ENCODE measurements around the gene SERF2. TPM values are rescaled to one million over a fixed set of nuclear protein-coding genes. Genes with fewer than 3 reads are reported as not detected.
A peak's percentile ranks its signal among the peaks of the same experiment; 100 is the strongest.
"Not testable (repeated sequence)": the region's sequence is repeated elsewhere in the genome, so short reads cannot be mapped to it uniquely, and the experiment has no call there.

SERF2 gene
- total RNA-seq, 1 donor from 2014 or later = 943 TPM

DNA sequence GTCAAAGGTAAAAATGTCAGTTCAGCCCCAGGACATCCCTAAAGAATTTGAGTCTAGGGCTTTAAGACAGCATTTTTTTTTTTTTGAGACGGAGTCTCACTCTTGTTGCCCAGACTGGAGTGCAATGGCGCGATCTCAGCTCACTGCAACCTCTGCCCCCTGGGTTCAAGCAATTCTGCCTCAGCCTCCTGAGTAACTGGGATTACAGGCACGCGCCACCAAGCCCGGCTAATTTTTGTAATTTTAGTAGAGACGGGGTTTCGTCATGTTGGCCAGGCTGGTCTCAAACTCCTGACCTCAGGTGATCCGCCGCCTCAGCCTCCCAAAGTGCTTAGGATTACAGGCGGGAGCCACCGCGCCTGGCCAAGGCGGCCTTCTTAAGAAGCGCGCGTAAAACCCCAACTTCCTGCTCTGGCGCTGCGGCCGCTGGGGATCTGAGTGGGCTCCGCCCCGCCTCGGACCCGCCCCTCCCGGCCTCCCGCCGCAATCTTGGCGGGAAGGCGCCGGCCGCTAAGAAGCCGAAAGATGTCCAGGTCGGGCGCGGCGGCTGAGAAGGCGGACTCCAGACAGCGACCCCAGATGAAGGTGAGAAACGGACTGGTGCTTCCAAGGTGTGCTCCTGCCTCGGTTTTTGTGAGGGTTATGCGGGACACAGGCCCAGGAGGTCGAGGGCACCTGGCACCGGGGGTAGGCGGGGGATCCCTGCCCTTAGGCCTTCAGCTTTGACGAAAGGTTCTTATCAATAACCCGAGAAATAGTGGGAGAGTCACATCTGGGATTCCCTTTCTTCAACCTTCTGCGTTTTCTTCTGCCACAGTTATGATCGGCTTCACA, 34.6 kb downstream of the SERF2 start, which contains the start of gene WDR76:
WDR76 (plus strand) TSS at position 495 of the 834 bp plus-strand sequence; CDS start at position 526, 31 bp downstream.
- peak; percentile 89 for DNase-seq (ENCODE audit: low spot score)
- intact Hi-C loops (cut with DNase I) = no loop called here

DNA sequence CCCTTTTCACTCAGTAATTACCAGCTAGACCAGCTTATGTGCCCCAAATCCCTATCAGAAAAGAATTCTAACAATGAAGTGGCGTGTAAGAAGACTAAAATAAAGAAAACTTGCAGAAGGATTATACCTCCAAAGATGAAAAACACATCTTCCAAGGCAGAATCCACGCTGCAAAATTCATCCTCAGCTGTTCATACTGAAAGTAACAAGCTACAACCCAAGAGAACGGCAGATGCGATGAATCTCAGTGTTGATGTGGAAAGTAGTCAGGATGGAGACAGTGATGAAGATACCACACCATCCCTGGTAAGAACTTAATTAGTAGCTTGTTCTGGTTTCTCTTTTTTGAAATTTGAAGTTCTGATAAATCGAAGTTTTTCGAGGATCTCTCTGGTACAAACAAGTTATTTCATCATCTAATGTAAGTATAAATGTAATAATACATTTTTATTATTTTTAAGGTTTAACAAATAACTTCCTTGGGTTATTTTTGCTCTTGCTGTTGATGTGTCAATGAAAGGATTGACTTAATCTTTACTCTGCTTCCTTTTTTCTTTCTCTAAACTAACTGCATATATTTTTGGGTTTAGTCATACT, 36.0 kb downstream of the SERF2 start:
- DNase-seq (ENCODE audit: low spot score) = no peak
- intact Hi-C loops (cut with DNase I) = no loop called here

GRCh38 chr15:43829951-43830540, 37.9 kb downstream of the SERF2 start:
- intact Hi-C loops (cut with DNase I); DNase-seq (ENCODE audit: low spot score): not testable (repeated sequence)

- DNase-seq (ENCODE audit: low spot score); intact Hi-C loops (cut with DNase I): not testable (repeated sequence)
Measured at GRCh38 chr15:43830691-43831275, 38.7 kb downstream of the SERF2 start.

DNA sequence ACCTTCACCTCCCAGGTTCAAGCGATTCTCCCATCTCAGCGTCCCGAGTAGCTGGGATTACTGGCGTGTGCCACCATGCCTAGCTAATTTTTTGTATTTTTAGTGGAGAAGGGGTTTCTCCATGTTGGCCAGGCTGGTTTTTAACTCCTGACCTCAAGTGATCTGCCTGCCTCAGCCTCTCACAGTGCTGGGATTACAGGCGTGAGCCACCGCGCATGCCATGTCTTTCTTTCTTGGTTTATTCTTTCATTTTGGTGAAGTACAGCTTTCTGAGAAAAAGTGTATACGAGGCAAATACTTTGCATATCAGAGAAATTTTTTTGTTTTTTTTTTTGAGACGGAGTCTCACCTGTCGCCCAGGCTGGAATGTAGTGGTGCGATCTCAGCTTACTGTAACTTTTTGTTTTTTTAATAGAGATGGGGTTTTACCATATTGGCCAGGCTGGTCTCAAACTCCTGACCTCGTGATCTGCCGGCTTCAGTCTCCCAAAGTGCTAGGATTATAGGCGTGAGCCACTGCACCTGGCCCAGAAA, 39.5 kb downstream of the SERF2 start:
- DNase-seq (ENCODE audit: low spot score); intact Hi-C loops (cut with DNase I): not testable (repeated sequence)

DNA sequence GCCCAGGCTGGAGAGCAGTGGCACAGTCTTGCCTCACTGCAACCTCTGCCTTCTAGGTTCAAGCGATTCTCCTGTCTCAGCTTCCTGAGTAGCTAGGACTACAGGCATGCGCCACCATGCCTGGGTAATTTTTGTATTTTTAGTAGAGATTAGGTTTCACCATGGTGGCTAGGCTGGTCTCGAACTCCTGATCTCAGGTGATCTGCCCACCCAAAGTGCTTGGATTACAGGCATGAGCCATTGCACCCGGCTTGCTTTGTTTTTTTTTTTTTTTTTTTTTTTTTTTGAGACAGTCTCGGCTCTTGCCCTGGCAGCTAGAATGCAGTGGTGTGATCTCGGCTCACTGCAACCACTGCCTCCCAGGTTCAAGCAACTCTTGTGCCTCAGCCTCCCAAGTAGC, 40.4 kb downstream of the SERF2 start:
- intact Hi-C loops (cut with DNase I); DNase-seq (ENCODE audit: low spot score): not testable (repeated sequence)

DNA sequence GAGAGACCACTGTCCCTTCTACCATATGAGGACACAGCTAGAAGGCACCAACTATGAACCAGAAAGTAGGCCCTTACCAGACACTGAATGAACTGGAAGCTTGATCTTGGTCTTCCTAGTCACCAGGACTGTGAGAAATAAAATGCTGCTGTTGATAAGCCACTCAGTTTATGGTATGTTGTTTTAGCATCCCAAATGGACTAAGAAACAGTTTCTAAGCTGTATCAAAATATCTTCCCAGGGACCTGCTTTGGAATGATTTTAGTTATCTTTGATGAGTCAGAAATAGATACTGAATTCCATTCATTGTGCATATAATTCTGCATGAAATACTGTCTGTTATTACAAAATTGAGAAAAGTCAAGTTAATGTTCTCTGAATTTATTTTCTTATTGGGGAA, 53.3 kb downstream of the SERF2 start:
- no peak for DNase-seq (ENCODE audit: low spot score)
- intact Hi-C loops (cut with DNase I) = no loop called here

Small RNA genes within 50 kb of the gene (microRNA-seq; reads per million reads assigned to microRNA genes)
- gene MIR1282 = not detected

Other genes with a start within 250 kb of the SERF2 start
- gene PPIP5K1, start 202.1 kb upstream of the SERF2 start, total RNA-seq = 42.1 TPM
- not detected for gene CKMT1B, start 198.3 kb upstream of the SERF2 start, total RNA-seq
- 0.24 TPM for gene STRC, start 173.5 kb upstream of the SERF2 start, total RNA-seq
- 3.0 TPM for gene CATSPER2, start 143.5 kb upstream of the SERF2 start, total RNA-seq
- gene CKMT1A, start 98.5 kb upstream of the SERF2 start, total RNA-seq = 0.32 TPM
- 176 TPM for gene PDIA3, start 45.9 kb upstream of the SERF2 start, total RNA-seq
- gene ELL3, start 15.4 kb upstream of the SERF2 start, total RNA-seq = 2.2 TPM
- 0.43 TPM for gene SERINC4, start 7.9 kb downstream of the SERF2 start, total RNA-seq
- gene HYPK, start 8.3 kb downstream of the SERF2 start, total RNA-seq = 11.7 TPM
- 19.8 TPM for gene MFAP1, start 32.4 kb downstream of the SERF2 start, total RNA-seq
- 0.97 TPM for gene WDR76, start 34.7 kb downstream of the SERF2 start, total RNA-seq